H1 (cell line): ENCODE measurements around the gene CTNND2. TPM values are rescaled to one million over a fixed set of nuclear protein-coding genes. Genes with fewer than 3 reads are reported as not detected.

Source experiments
- E2F6 ChIP-seq: IDR thresholded peaks from 2 replicates; pipeline ENCODE4 v1.6.1; 2012; ENCODE audit warnings: inconsistent platforms
- EGR1 ChIP-seq: IDR thresholded peaks from 2 replicates; pipeline ENCODE4 v1.6.1; 2011; ENCODE audit warnings: low read depth, low read length, borderline replicate concordance
- HDAC2 ChIP-seq, 2 experiments: fragments of 300-600 bp in 1 of 2; sonication (generic) in 1 of 2; IDR thresholded peaks; 2 replicates each; pipeline ENCODE4 v1.6.1; 2011 to 2012; ENCODE audit warnings: low read depth in 2 of 2, low read length in 2 of 2, mild to moderate bottlenecking in 2 of 2, moderate library complexity in 2 of 2, borderline replicate concordance in 1 of 2, inconsistent platforms in 1 of 2
- polyA plus RNA-seq, 7 experiments: library from polyadenylated mRNA; depleted of rRNA in 3 of 7; stranded (reverse) in 5 of 7; unstranded in 2 of 7; fragments of >200 nt in 5 of 7; fragments of 200-250 nt in 2 of 7; gene quantifications; 1 replicate in 5 of 7; 2 replicates in 1 of 7; 4 replicates in 1 of 7; pipeline versions ENCODE4 v1.2.1 to v1.2.3, GENCODE V29; 2011 to 2013; ENCODE audit warnings: missing spikeins in 2 of 7, mixed read lengths in 2 of 7
- total RNA-seq: library from RNA; stranded (reverse); fragmentation: NEBNext Ultra II Directional; extraction: Animal tissue kit (Norgen Biotek cat#: 25700); gene quantifications from 2 replicates; pipeline ENCODE4 v1.2.1, GENCODE V29; 2021
- TF ChIP-seq, protein P1 (sequence below), 3 experiments: IDR thresholded peaks; 1 replicate in 2 of 3; 2 replicates in 1 of 3; pipeline versions ENCODE4 v1.5.1 to v1.6.1; 2011; ENCODE audit warnings: low read length in 3 of 3, mild to moderate bottlenecking in 3 of 3, inconsistent platforms in 2 of 3, low read depth in 1 of 3, moderate library complexity in 1 of 3; ENCODE audit not compliant: insufficient read depth in 1 of 3; ENCODE audit errors: control extremely low read depth in 1 of 3
- TF ChIP-seq, protein P2 (sequence below): IDR thresholded peaks from 2 replicates; pipeline ENCODE4 v1.6.1; 2011; ENCODE audit warnings: low read length, improper control_type of control experiment

CTNND2 gene
- total and polyA plus RNA-seq, 2 of the 8 experiments (the other 6 are each of a cell fraction or from before 2014, with no cell fraction given): 7.4 to 14.2 TPM

DNA sequence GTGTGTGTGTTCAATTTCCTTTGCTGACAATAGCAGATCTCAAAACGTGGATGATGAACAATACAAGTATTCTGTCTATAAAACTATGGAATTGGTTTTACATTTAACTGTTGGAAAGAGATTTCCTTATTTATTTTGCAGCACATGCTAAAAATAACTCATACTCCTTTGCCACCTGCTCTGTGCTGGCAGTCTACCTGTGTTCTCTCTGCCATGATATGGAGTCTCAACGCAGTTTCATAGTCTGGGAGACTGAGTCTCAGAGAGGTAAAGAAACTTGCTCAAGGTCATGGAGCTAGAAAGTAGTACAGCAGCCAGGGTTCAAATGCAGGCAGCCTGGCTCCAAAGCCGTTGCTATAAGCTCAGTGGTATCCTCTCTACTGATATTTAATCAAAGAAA, 677.2 kb downstream of the CTNND2 start (continued):
- TF ChIP-seq E2F6 (no peak), EGR1 (no peak), HDAC2 (IDR thresholded peaks at IDR 0.05; ENCODE audit: borderline replicate concordance in 1 of 2, low read depth in 2 of 2, low read length in 2 of 2) (no peak)
- TF ChIP-seq, protein P1, sequence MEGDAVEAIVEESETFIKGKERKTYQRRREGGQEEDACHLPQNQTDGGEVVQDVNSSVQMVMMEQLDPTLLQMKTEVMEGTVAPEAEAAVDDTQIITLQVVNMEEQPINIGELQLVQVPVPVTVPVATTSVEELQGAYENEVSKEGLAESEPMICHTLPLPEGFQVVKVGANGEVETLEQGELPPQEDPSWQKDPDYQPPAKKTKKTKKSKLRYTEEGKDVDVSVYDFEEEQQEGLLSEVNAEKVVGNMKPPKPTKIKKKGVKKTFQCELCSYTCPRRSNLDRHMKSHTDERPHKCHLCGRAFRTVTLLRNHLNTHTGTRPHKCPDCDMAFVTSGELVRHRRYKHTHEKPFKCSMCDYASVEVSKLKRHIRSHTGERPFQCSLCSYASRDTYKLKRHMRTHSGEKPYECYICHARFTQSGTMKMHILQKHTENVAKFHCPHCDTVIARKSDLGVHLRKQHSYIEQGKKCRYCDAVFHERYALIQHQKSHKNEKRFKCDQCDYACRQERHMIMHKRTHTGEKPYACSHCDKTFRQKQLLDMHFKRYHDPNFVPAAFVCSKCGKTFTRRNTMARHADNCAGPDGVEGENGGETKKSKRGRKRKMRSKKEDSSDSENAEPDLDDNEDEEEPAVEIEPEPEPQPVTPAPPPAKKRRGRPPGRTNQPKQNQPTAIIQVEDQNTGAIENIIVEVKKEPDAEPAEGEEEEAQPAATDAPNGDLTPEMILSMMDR (IDR thresholded peaks at IDR 0.05; ENCODE audit: control extremely low read depth in 1 of 3, insufficient read depth in 1 of 3, low read depth in 1 of 3, low read length in 3 of 3): no peak
- TF ChIP-seq, protein P2, sequence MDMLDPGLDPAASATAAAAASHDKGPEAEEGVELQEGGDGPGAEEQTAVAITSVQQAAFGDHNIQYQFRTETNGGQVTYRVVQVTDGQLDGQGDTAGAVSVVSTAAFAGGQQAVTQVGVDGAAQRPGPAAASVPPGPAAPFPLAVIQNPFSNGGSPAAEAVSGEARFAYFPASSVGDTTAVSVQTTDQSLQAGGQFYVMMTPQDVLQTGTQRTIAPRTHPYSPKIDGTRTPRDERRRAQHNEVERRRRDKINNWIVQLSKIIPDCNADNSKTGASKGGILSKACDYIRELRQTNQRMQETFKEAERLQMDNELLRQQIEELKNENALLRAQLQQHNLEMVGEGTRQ: no peak
- TF ChIP-seq, all 59 proteins: peak for 0
